HG03025 (cell line): Measurements from ENCODE around the gene FUBP1.
"Not testable (repeated sequence)": the region's sequence is repeated elsewhere in the genome, so short reads cannot be mapped to it uniquely, and the experiment has no call there.

Experiments
- ATAC-seq: cut with Tn5 transposase; IDR thresholded peaks from one replicate; pipeline ENCODE4 v1.9.1; 2021; ENCODE audit warnings: mild to moderate bottlenecking, moderate library complexity; ENCODE audit not compliant: unreplicated experiment, low FRiP score

FUBP1 gene

DNA sequence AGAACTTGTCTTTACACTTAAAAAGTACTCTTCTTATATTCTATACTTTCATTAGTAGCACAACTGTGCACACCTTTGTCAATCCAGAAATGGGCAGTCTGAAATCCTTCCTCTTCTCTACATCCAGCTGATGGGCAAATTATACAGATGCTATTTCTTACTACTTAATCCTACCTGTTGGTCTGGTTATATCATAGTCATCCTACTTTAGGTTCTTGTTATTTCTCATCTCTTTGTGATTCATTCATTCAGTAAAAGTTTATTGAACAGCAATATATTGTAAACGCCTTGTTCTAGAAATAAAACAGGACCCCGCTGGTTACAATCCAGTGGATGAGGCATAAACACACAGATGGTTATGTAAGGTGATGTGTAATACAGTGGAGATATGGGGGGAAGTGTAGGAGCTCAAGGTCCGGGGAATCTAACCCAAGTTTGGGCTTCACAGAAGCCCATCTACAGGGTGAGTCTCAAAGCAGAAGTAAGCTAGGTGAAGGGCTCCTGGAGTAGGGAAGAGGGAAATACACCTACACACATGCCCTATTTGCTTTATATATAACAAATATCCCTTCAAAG lies 11.8 kb upstream of the FUBP1 start:
- ATAC-seq: no peak

DNA sequence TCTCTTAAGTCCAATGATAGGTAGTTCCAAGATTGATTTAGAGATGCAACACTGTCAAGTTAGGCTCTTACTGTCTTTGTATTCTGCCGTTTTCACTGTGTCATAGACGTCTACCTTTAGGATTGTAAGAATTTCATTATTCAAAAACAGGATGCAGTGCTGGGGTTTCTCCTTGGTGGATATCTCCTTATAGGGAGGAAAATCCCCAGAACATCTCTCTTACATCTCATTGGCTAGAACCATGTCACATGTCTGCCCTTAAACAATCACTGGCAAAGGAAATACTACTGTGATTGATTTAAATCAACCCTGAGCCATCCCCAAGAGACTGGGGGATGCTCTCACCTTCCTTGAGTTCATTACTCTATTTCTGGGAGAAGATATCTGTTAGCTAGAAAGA lies 10.9 kb upstream of the FUBP1 start:
- ATAC-seq: no peak

DNA sequence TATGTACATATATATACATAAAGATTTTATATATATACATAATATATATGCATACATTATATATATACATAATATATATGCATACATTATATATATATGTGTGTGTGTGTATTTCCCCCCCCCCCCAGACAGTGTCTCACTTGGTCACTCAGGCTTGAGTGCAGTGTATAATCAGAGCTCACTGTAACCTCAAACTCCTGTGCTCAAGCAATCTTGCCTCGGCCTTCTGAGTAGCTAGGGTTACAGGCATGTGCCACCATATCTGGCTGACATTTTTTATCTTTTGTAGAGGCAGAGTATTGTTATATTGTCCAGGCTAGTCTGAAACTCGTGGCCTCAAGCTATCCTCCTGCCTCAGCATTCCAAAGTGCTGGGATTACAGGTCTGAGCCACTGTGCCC lies 9.0 kb upstream of the FUBP1 start:
- no peak for ATAC-seq

DNA sequence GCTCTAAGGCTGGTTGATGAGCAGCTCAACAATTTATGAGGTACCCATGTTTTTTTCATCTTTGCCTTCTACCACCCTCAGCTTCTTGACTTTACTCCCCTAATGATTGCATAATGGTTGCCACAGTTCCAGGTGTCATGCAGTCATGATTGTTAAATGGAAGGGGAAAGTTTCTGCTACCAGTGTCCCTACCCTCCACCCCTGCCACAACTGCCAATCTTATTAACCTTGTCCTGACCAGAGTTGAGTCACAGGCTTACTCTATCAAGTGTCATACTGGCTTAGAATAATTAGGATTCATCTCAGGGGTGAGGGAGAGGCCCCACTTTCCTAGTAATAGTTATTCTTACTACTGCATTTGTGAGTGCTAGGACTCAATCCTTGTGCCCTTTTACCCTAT lies 7.9 kb upstream of the FUBP1 start:
- ATAC-seq: no peak

DNA sequence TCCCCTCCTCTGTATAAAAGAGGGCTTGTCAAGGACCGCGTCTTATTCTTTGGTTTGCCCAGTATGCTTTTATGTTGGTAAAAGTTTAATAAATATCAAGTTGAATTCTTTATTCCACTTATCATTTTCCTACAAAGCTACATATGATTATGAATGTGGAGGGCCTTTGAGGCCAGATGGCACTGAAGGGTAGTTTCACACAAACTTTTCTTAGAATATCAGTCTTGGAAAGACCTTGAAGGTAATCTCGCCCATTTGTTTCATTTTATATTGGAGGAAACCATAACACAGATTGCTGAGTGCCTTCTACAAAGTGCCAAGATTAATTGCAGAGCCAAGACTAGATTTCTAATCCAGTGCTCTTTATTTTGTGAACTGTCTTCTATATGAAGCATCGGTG lies 5.8 kb upstream of the FUBP1 start:
- ATAC-seq: no peak

DNA sequence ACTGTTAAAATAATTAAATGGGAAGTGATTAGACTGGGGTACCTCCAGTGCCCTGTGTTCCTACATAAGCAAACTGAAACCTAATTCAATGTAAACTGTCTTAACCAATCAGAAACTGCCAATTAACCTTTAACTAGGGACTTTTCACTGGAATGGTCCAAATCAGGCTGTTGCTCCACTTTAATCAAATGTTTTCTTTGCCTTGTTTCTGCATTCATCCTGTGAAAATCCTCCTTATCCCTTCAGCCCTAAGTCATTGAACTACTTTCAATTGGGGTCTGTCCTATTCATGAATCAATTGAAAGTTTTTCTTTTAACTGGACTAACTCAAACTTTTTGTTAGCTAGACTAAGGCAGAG lies 5.1 kb upstream of the FUBP1 start:
- no peak for ATAC-seq

DNA sequence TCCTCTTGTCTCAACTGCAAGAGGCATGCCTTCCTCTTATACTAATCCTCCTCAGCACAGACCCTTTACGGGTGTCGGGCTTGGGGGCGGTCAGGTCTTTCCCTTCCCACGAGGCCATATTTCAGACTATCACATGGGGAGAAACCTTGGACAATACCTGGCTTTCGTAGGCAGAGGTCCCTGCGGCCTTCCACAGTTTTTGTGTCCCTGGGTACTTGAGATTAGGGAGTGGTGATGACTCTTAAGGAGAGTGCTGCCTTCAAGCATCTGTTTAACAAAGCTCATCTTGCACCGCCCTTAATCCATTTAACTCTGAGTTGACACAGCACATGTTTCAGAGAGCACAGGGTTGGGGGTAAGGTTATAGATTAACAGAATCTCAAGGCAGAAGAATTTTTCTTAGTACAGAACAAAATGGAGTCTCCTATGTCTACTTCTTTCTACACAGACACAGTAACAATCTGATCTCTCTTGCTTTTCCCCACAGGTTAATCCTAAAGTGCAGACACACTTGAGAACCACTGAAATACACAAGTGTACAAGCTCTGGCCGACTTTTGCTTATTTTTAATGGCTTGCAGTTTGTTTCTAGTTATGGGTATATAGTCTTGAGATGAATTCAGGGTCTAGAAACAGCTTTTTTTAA lies 4.6 kb upstream of the FUBP1 start:
- not testable (repeated sequence) for ATAC-seq

DNA sequence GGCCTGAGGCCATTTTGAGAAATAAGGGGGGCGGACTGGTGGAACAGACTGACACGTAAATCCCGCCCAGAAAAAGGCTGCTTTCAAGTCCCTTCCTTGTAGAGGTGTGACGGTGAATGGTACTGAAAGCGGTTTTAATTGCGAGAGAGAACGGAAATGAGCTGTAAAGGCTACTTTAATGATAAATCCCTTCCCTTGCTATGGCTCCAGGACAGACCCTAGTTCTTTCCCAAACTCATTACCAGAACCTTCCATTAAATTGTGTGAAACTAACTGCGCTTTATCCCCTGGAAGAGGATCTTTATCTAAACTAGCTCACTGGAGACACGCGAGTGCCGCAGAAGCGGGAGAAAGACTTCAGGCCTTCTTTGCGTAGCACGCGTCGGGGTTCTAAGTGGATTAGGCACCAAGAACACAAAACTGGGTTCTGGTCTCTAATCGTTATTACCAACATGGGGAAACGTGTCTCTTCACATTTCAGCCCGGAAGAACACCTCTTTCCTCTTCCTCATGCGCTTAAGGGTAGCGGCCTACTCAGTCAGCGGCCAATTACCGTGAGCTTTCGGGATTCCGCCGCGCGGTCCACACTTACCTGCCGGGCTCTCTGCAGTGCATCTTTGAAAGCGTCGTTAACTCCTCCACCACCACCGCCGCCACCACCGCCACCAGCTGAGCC lies 441 bp downstream of the FUBP1 start:
- peak; percentile 65 for ATAC-seq

DNA sequence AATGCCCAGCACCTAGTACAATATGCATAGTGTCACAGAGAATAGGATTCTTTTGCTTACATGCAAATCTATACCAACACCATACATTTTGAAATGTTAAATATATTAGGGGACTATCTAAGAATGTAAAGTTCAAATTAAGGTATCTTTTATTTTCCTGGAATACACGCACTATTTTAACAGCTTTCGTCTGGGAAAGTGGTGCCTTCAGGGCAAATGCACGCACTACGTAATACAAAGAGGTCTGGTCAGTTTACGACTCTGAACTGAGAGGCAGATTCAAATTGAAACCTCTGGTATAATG lies 931 bp downstream of the FUBP1 start:
- no peak for ATAC-seq

DNA sequence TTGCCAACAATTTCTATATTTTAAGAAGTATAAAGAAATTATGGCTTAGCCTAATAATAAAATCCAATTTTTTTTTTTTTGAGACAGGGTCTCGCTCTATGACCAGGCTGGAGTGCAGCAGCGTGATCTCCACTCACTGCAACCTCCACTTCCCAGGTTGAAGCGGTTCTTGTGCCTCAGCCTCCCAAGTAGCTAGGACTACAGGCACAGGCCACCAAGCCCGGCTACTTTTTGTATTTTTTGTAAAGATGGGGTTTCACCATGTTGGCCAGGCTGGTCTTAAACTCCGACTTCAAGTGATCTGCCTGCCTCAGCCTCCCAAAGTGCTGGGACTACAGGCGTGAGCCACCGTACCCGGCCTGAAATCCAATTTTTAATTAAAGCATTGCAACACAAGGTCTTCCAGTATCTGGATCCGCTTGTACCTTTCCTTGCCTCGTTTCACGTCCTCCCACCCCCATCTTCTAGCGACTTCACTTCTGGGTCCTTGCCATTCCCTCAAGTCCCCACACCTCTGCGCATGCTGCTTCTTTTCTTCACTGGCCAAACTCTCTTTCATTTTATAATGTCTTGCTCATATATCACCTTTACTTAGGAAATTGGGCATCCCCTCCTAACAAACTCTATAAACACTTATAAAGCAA lies 2.3 kb downstream of the FUBP1 start:
- no peak for ATAC-seq

DNA sequence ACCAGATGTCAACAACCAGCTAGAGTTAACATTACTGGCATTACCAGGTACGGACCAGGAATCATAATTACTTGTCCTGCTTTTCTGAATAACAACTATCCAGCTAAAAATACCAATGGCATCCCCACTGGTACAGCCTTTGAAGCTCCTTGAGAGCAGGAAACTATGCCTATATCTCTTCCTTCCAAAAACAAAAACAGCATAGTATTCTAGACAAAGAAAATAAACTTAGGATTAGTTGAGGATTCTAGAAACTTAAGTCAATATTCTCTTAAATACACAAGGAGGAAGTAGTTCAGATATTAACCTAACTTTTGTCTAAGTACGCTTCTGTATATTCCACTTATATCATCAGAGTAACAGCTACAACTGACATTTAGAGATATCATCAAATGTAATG lies 3.0 kb downstream of the FUBP1 start:
- no peak for ATAC-seq

DNA sequence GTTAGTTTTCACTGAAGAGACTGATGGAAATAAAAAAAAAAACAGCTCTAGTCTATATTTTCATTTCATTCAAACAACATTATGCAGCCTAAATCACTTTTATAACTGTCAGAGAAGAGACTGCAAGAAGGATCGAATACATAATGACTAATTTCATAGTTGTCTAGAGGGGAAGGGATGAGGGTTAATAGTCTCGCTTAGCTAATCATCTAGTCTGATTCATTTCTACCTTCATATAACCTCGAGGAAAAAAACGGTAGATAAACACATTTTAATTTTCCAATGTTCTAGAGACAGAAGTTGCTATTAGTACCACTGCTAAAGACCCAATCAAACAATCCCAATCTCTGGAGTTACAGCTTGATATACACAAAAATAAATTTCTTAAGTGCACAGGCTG lies 3.5 kb downstream of the FUBP1 start:
- ATAC-seq: no peak

DNA sequence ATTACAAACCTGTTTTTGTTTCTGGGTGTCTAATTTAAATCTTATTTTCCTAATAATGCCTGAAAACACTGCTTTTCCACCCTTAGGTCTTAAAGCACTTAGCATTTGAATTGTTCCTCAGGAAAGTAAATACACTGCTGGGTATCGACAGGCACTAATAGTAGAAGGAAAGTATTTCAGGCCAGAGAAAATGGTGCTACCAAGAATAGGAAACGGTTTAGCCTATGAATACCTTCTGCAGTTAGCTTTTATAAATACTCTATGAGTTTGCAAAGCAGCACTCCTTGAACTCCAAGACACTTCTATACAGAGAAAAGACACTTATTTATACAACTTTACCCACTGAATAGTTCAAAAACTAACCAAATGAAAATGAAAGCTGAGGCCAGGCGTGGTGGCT lies 6.8 kb downstream of the FUBP1 start:
- ATAC-seq: no peak

DNA sequence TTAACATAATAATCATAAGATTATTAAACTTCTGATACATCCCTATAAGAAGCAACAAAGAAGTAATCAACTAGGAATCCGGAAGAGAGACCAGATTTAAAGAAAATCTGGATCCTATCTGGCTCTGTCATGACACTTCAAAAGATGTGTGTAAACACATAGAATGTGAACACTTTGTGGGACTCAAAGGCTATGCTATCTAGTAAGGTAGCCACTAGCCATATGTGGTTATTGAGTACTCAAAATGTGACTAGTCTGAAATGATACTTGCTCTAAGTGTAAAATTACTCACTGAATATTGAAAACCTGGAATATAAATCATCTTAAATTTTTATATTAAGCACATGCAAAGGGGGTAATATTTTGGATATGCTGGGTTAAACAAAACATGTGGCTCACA lies 8.7 kb downstream of the FUBP1 start:
- no peak for ATAC-seq

DNA sequence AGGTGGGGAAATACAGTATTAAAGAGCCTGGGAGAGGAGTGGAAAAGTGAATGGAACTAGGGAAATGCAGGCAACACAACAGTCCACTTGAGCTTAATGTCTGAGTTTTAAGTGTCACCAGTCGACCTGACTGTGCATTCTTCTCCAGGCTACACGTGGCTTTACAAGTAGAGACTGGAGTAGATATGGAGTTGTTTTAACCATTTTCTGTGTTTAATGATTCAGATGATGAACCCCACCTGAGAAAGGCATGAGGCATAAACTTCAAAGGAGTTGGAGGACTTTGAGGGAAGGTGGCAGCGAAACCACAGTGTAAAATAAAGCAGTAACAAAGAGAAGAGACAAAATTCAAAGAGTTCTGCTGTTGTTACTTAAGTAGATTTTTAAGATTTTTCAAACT lies 12.6 kb downstream of the FUBP1 start:
- no peak for ATAC-seq

DNA sequence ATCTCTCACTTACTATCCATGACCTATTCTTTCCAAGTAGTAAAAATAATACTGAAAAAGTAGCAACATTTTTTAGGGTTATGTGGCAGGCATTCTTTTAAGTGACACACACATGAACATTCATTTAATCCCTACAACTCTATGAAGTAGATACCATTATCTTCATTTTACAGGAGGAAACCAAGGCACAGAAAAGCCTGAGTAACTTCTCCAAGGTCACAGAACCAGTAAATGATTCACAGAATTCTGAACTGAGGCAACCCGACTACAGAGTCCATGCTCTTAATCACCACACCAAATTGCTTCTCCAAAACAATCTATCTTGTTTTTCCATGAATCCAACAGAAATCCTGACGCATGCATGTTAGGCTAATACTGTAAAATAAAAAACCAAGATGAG lies 17.5 kb downstream of the FUBP1 start:
- ATAC-seq: no peak

DNA sequence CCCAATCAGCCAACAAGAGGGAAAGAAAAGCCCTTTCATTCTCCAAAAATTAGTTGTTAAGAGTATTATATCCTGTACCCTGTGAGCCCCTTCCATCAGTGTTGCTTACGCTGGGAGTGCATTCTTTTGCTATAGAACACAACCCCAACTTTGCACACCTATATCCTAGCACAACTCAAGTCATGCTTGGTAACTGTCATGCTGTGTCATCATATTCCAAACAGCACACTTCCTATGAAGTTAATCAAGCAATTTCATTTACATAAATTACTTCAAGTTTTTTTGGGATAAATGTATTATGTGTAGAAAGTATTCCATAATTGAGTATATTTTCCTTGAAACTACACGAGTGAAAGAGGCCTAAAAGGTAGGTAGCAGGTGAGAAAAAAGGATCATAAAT lies 20.0 kb downstream of the FUBP1 start:
- no peak for ATAC-seq

DNA sequence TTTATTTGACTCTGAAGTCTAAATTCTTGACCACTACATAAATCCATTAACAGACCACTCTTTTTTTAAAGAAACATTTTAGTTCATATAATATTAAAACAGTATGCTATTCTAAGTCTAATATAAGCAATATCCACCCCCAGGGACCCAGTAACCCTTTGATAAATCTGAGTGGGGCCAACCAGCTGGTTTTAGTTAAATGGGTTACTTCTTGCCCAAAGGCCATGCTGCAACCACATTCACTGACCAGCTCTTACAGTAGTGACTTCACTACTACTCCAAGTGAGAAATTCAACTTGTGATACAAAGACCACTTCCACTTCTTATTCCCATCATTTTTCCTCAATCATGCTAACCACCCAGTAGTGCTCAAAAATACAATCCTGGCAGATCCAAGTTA lies 20.5 kb downstream of the FUBP1 start:
- no peak for ATAC-seq

DNA sequence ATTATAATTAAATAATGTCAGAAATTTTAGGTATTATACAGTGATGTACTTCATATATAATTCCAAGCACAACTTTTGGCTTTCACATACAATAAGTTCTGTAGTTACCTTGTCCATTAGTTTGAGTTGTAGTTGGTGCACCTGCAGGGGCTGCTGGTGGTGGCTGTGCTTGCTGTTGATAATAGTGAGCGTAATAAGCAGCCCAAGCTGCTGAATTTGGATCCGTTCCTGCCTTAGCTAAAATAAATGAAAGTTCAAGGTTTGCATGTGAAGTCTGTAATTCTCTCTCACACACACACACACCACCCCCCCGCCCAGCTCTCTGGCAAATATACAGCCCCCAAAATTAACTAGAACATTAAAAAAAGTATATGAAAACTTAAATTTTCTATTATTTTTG lies 22.4 kb downstream of the FUBP1 start:
- ATAC-seq: no peak

DNA sequence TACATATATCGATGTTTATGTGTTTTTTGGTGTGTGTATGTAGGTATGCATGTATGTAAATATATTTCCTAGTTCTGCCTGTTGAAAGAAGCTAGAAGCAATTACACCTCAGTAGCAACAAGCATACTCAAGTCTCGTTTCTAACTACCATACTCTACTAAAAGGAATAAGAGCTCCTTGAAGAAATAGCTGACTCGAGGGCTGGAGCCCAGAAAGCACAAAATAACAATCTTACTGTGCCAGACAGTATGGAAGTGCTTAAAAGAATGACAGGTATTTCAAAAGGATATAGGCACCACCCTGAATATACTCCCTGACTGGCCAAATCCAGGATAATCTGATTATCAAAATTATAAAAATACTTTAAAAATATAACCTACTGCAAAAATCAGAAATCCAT lies 23.2 kb downstream of the FUBP1 start:
- no peak for ATAC-seq

DNA sequence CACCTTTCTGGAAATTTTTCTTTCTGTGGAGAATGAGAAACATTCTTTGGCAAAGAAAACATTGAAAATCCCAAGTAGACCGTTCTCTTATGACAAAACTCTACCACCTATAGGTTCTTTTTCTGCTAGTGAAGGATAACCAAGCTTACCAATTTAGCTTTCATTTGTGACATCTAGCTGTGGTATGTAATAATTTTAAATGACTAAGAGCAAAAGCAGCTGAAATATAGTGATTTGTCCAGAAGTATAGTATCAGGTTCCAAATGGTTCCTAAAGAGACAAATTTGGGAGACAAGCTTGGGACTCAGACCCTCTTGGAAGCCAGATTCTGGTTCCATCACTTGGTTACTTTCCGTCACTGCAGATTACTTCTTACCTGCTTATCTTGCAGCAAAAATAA lies 24.4 kb downstream of the FUBP1 start:
- ATAC-seq: no peak

DNA sequence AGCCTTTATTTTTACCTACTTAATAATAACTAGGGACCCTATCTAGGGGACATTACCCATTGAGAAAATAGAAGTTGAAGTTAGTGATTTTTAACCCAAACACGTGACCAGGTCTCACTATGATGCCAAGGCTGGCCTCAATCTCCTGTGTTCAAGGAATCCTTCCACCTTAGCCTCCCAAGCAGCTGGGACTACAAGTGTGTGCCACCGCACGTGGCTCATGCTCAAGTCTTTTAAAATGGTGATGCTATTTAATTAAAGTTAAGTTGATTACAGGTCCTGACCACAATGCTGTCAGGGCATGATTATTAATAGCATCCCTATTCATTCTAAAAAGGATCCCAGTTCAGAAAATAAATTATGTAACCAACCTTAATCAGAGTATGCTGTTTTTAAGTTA lies 25.0 kb downstream of the FUBP1 start:
- no peak for ATAC-seq
